Karpas-422 (cell line): Measurements from ENCODE around the gene YEATS4. TPM values are rescaled to one million over a fixed set of nuclear protein-coding genes. Genes with fewer than 3 reads are reported as not detected.
"Not testable (repeated sequence)": the region's sequence is repeated elsewhere in the genome, so short reads cannot be mapped to it uniquely, and the experiment has no call there.

Source experiments
- DNase-seq: peaks from one replicate; pipeline ENCODE4 v3.0.0-alpha.2; 2015
- H2AFZ ChIP-seq: fragments of 200-600 bp; sonication (generic); 2 replicates; pipeline ENCODE4 v1.6.1; 2014; ENCODE audit warnings: antibody characterized with exemption, low read length, mixed read lengths
- H3K27ac ChIP-seq: fragments of 200-600 bp; sonication (generic); 2 replicates; pipeline ENCODE4 v1.5.1; 2014; ENCODE audit warnings: mild to moderate bottlenecking, low read length, moderate library complexity
- H3K27me3 ChIP-seq: fragments of 200-600 bp; sonication (generic); 2 replicates; pipeline ENCODE4 v1.6.1; 2014; ENCODE audit warnings: low read length, mixed read lengths
- H3K36me3 ChIP-seq: fragments of 200-600 bp; sonication (generic); 2 replicates; pipeline ENCODE4 v1.6.1; 2014; ENCODE audit warnings: low read length, mixed read lengths; ENCODE audit not compliant: insufficient read depth
- H3K4me1 ChIP-seq: fragments of 200-600 bp; sonication (generic); 2 replicates; pipeline ENCODE4 v1.6.1; 2014; ENCODE audit warnings: mild to moderate bottlenecking, low read length, mixed read lengths
- H3K4me2 ChIP-seq: fragments of 200-600 bp; sonication (generic); 2 replicates; pipeline ENCODE4 v1.6.1; 2014; ENCODE audit warnings: low read length, low read depth, mild to moderate bottlenecking; ENCODE audit not compliant: poor library complexity, severe bottlenecking
- H3K4me3 ChIP-seq: fragments of 200-600 bp; sonication (generic); 2 replicates; pipeline ENCODE4 v1.5.1; 2014; ENCODE audit warnings: mild to moderate bottlenecking, antibody characterized with exemption, low read length, mixed read lengths
- H3K79me2 ChIP-seq: fragments of 200-600 bp; sonication (generic); 2 replicates; pipeline ENCODE4 v1.6.1; 2014; ENCODE audit warnings: mild to moderate bottlenecking, low read length, mixed read lengths
- H3K9ac ChIP-seq: fragments of 200-600 bp; sonication (generic); 2 replicates; pipeline ENCODE4 v1.6.0; 2014; ENCODE audit warnings: low read length
- H3K9me2 ChIP-seq: fragments of 200-600 bp; sonication (generic), shearing (Covaris generic); replicated peaks from 2 replicates; pipeline ENCODE4 v1.6.0; 2014; ENCODE audit warnings: mild to moderate bottlenecking, low read length, moderate library complexity; ENCODE audit not compliant: insufficient read depth
- H3K9me3 ChIP-seq: fragments of 300-700, 200-600 bp; sonication (generic); 2 replicates; pipeline ENCODE4 v1.6.1; 2014; ENCODE audit warnings: low read length, mixed read lengths
- H4K20me1 ChIP-seq: fragments of 200-600 bp; sonication (generic); 2 replicates; pipeline ENCODE4 v1.6.1; 2014; ENCODE audit warnings: mild to moderate bottlenecking, antibody characterized with exemption, low read length, low read depth; ENCODE audit not compliant: insufficient read depth
- total RNA-seq: library from RNA; depleted of rRNA; stranded (reverse); fragments of >200 nt; shearing (Covaris generic); gene quantifications from 2 replicates; pipeline ENCODE4 v1.2.3, GENCODE V29; 2014; ENCODE audit warnings: low replicate concordance; rRNA removed

The YEATS4 gene
- 70.6 and 76.5 TPM in 2 replicates for total RNA-seq

DNA sequence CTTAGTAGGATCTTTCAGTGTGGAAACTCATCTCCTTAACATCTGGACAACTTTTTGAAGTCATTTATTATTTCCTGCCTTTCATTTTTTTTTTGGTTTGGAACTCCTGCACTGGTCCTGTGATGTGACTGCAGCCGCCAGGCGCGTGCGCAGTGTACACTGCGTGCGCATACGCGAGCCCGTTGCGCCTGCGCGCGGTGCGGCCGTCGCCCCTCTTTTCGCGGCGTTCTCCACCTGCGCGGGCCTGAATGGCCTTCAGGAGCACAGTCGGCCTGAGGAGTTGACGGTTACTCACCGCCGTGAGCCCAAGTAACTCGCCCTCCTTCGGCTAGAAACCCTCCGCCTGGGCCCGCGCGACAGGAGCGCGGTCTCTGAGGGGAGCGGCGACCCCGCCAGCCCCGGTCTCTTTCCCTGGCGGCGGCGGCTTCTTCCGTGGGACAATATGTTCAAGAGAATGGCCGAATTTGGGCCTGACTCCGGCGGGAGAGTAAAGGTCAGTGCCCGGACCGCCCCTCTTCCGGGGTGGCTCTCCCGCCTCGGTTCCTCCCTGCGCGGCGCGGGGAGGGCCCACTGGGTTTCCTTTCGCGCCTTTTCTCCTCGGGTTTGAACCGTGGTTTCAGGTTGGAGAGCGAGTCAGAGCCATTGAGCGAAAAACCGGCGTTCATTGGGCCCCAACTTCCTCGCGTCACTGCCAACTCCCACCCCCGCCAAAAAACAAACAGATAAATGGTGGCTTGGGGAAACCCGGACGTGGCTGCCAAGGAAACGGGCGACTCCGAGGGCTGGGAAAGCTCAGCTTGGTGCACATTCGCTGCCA, at the start of gene YEATS4:
Gene YEATS4 (plus strand): TSS at position 213 of the 817 bp plus-strand sequence. CDS start 230 bp downstream, at position 443.
- peak; percentile 95 for DNase-seq
- no peaks in the 10 kb centered on the region for H3K9me2 ChIP-seq
- peaks cover 16% of the 10 kb centered on the region for H3K36me3 ChIP-seq
- H3K79me2 ChIP-seq: peaks cover 47% of the 10 kb centered on the region
- H2AFZ ChIP-seq: peak within 1 kb of the TSS; percentile 81
- peak within 1 kb of the TSS; percentile 80 for H3K4me3 ChIP-seq
- H3K9ac ChIP-seq: peak within 1 kb of the TSS; percentile 82
- no peaks in the 10 kb centered on the region for H3K9me3 ChIP-seq
- peaks cover 25% of the 10 kb centered on the region for H3K4me1 ChIP-seq
- no peaks in the 10 kb centered on the region for H3K27me3 ChIP-seq
- H3K4me2 ChIP-seq: peak within 1 kb of the TSS; percentile 90
- no peaks in the 10 kb centered on the region for H4K20me1 ChIP-seq
- H3K27ac ChIP-seq: peak within 1 kb of the TSS; percentile 70

DNA sequence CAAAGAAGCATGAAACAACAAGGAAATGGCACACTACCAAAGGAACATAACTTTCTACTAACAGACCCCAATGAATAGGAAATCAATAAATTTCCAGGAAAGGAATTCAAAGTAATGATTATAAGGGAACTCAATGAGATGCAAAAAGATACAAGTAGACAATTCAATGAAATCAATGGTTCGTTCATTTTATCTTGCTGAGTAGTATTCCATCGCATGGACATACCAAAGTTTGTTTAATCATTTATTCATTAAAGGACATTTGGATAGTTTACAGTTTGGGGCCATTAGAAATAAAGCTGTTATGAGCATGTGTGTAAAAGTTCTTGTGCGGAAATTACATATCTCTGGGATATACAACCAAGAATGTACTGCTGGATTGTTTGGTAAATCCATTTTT, 46.3 kb upstream of the YEATS4 start:
- Histone ChIP-seq H3K27ac (no peak overlapping the region), H3K9ac (no peak overlapping the region), H3K9me2 (no peaks in the 10 kb centered on the region), H3K4me3 (no peak overlapping the region), H2AFZ (no peak overlapping the region), H3K4me2 (no peak overlapping the region), H3K79me2 (no peaks in the 10 kb centered on the region), H3K9me3 (no peaks in the 10 kb centered on the region), H3K36me3 (no peaks in the 10 kb centered on the region), H3K27me3 (no peaks in the 10 kb centered on the region), H3K4me1 (peaks cover 4% of the 10 kb centered on the region; the same call in 1 of the 2 replicates), H4K20me1 (no peaks in the 10 kb centered on the region)
- no peak for DNase-seq

DNA sequence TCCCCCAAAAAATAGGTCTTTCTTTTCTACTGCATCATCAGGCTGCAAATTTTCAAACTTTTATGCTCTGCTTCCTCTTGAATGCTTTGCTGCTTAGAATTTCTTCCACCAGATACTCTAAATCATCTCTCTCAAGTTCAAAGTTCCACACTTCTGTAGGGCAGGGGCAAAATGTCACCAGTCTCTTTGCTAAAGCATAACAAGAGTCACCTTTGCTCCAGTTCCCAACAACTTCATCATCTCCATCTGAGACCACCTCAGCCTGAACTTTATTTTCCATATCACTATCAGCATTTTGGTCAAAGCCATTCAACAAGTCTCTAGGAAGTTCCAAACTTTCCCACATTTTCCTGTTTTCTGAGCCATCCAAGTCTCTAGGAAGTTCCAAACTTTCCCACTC, 42.8 kb upstream of the YEATS4 start:
- not testable (repeated sequence) for H4K20me1 ChIP-seq, H3K4me2 ChIP-seq, H3K27me3 ChIP-seq, H3K36me3 ChIP-seq, H3K79me2 ChIP-seq, H2AFZ ChIP-seq, H3K9me2 ChIP-seq, H3K9me3 ChIP-seq, H3K9ac ChIP-seq, H3K27ac ChIP-seq, DNase-seq, H3K4me3 ChIP-seq
- peaks cover 17% of the 10 kb centered on the region for H3K4me1 ChIP-seq

DNA sequence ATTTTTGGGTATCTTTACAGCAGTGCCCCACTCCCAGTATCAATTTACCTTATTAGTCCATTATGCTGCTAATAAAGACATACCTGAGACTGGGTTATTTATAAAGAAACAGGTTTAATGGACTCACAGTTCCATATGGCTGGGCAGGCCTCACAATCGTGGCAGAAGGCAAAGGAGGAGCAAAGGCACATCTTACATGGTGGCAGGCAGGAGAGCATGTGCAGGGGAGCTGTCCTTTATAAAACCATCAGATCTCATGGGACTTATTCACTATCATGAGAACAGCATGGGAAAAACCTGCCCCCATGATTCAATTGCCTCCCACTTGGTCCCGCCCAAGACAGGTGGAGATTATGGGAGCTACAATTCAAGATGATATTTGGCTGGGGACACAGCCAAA, 42.3 kb upstream of the YEATS4 start:
- H3K27ac ChIP-seq, H3K9ac ChIP-seq, H3K36me3 ChIP-seq, H3K79me2 ChIP-seq, H3K4me3 ChIP-seq, H3K9me2 ChIP-seq, H3K27me3 ChIP-seq, H3K9me3 ChIP-seq, DNase-seq, H2AFZ ChIP-seq, H3K4me2 ChIP-seq, H4K20me1 ChIP-seq: not testable (repeated sequence)
- peaks cover 18% of the 10 kb centered on the region for H3K4me1 ChIP-seq

DNA sequence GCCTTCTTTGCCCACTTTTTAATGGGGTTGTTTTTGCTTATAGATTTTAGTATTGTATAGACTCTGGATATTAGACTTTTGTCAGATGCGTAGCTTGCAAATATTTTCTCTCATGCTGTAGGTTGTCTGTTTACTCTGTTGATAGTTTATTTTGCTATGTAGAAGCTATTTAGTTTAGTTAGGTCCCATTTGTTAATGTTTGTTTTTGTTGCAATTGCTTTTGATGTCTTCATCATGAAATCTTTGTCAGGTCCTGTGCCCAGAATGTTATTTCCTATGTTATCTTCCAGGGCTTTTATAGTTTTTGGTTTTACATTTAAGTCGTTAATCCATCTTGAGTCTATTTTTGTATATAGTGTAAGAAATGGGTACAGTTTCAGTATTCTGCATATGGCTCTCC, 41.3 kb upstream of the YEATS4 start:
- H3K4me2 ChIP-seq: no peak overlapping the region
- H3K27me3 ChIP-seq: no peaks in the 10 kb centered on the region
- H3K9me3 ChIP-seq: no peaks in the 10 kb centered on the region
- H3K4me3 ChIP-seq: no peak overlapping the region
- H3K36me3 ChIP-seq: no peaks in the 10 kb centered on the region
- H2AFZ ChIP-seq: no peak overlapping the region
- peaks cover 18% of the 10 kb centered on the region for H3K4me1 ChIP-seq
- H3K9me2 ChIP-seq: no peaks in the 10 kb centered on the region
- DNase-seq: no peak
- H3K9ac ChIP-seq: no peak overlapping the region
- H3K27ac ChIP-seq: no peak overlapping the region
- no peaks in the 10 kb centered on the region for H4K20me1 ChIP-seq
- no peaks in the 10 kb centered on the region for H3K79me2 ChIP-seq

DNA sequence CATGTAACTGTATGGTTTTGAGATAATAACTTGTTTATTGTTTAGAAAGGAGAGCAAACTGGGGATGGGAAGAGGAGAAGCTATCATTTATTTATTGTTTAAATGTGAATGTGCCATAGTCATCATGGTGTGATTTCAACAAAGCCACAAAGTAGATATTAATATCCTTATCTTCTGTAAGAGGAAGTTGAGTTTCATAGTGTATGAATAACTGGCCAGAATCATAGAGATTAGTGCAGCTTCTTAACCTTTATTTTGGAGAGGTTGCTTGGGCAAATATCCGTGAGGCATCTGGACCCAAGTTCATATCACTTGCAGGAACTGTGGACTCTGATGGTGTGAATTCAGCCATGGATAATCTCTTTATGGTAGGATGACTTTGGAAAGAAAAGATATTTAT, 38.2 kb upstream of the YEATS4 start:
- Histone ChIP-seq H3K4me1 (peaks cover 21% of the 10 kb centered on the region), H3K79me2 (no peaks in the 10 kb centered on the region), H3K27ac (peak overlapping the region; percentile 59), H3K4me3 (no peak overlapping the region), H3K9ac (0 out of 2 replicates have a peak overlapping the region, but pooled peaks have one; percentile 0), H3K36me3 (no peaks in the 10 kb centered on the region), H3K4me2 (peak overlapping the region; percentile 36), H3K9me2 (no peaks in the 10 kb centered on the region), H2AFZ (no peak overlapping the region), H4K20me1 (no peaks in the 10 kb centered on the region), H3K27me3 (no peaks in the 10 kb centered on the region; the same call in 1 of the 2 replicates), H3K9me3 (no peaks in the 10 kb centered on the region)
- DNase-seq: peak; percentile 61

DNA sequence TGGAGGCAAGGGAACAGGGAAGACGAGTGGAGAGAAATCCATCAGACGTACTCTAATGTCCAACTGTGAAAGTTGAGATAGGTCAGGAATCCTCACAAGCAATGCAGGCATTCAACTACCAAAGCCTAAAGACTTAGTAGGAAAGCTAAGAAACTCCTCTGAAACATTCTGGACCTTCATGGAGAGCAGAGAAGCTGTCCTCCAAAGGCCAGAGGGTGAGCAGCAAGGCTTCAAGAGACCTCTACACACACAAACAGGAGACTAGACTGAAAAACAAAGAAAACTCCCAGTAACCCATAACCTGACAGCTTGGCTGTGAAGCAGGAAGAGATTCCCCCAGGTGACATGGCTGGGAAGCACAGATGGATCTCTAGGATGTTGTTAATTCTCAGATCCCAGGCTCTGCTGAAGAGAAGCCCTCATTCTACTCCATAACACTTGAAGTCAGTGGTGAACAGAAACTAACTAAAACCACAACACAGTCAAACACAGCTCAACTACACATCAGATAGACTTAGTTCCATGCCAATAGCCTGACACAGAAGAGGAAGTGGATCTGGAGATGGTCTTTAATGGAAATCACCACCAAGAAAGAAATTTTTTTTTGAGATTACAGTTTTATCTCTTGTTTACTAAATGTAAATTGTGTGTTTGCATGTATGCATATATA, 34.6 kb upstream of the YEATS4 start:
- no peaks in the 10 kb centered on the region for H3K9me2 ChIP-seq
- no peak overlapping the region for H3K4me3 ChIP-seq
- no peak overlapping the region for H2AFZ ChIP-seq
- H3K27me3 ChIP-seq: no peaks in the 10 kb centered on the region; the same call in 1 of the 2 replicates
- peaks cover 32% of the 10 kb centered on the region for H3K4me1 ChIP-seq
- no peak overlapping the region for H3K9ac ChIP-seq
- no peaks in the 10 kb centered on the region for H4K20me1 ChIP-seq
- H3K27ac ChIP-seq: no peak overlapping the region
- H3K36me3 ChIP-seq: no peaks in the 10 kb centered on the region
- no peaks in the 10 kb centered on the region for H3K9me3 ChIP-seq
- no peaks in the 10 kb centered on the region for H3K79me2 ChIP-seq
- DNase-seq: no peak
- H3K4me2 ChIP-seq: no peak overlapping the region

DNA sequence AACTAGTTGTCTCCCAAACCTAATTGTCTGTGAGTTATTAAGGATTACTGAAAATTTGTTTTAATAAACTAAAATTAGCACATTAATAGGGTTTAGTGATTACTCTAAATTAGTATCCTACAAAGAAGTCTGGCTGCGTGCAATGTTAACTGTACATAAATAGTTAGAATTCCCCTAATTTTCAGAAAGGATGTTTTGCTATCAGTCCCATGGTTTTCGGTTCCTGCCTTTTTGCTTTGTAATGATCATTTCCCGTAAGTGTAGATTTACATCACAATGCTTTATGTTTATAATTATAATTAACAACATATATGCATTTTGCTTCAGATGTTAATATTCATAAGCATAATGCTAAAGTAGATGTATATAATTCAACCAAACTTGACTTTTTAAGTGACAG, 31.1 kb upstream of the YEATS4 start:
- Histone ChIP-seq H3K4me1 (peaks cover 37% of the 10 kb centered on the region), H4K20me1 (no peaks in the 10 kb centered on the region), H3K27me3 (no peaks in the 10 kb centered on the region; the same call in 1 of the 2 replicates), H2AFZ (no peak overlapping the region), H3K4me2 (no peak overlapping the region), H3K9me2 (no peaks in the 10 kb centered on the region), H3K4me3 (no peak overlapping the region), H3K36me3 (no peaks in the 10 kb centered on the region), H3K9ac (no peak overlapping the region), H3K9me3 (no peaks in the 10 kb centered on the region), H3K79me2 (no peaks in the 10 kb centered on the region), H3K27ac (peak overlapping the region; percentile 17; the same call in 1 of the 2 replicates)
- no peak for DNase-seq
